HFFc6 (cell line): ENCODE results near the gene BCAS3. TPM values are rescaled to one million over a fixed set of nuclear protein-coding genes. Genes with fewer than 3 reads are reported as not detected.

Experiments used
- DNase-seq: peaks from one replicate; pipeline ENCODE4 v3.0.0-alpha.2; 2018
- H3K27ac Mint-ChIP-seq: 2 replicates; pipeline ENCODE4 v1.8.0; 2020; ENCODE audit warnings: mild to moderate bottlenecking, mixed read lengths
- H3K27me3 Mint-ChIP-seq: 2 replicates; pipeline ENCODE4 v1.8.0; 2021; ENCODE audit warnings: mild to moderate bottlenecking, moderate library complexity, mixed read lengths; ENCODE audit not compliant: insufficient read depth
- H3K36me3 Mint-ChIP-seq: 2 replicates; pipeline ENCODE4 v1.8.0; 2021; ENCODE audit warnings: low read depth, mixed read lengths
- H3K4me1 Mint-ChIP-seq: 2 replicates; pipeline ENCODE4 v1.8.0; 2020; ENCODE audit warnings: low read depth, mixed read lengths
- H3K4me3 Mint-ChIP-seq: 2 replicates; pipeline ENCODE4 v1.8.0; 2020; ENCODE audit warnings: mild to moderate bottlenecking, moderate library complexity, mixed read lengths
- H3K9me3 Mint-ChIP-seq: 2 replicates; pipeline ENCODE4 v1.8.0; 2020; ENCODE audit warnings: mild to moderate bottlenecking, mixed read lengths
- total RNA-seq, 6 experiments: library from RNA; stranded (reverse); fragmentation: NEBNext Ultra II Directional; extraction: Animal tissue kit (Norgen Biotek cat#: 25700); gene quantifications; 2 replicates in 1 of 6; 3 replicates in 5 of 6; pipeline ENCODE4 v1.2.3, GENCODE V29; 2021
- TF ChIP-seq, protein P1 (sequence below): fragments of 200-600 bp; sonication (generic); IDR thresholded peaks from 2 replicates; pipeline ENCODE4 v1.5.0; 2021; ENCODE audit warnings: antibody characterized with exemption, mild to moderate bottlenecking

The BCAS3 gene
- total RNA-seq, 6 experiments from 2014 or later = 9.8 to 13.8 (median 12.0) TPM

DNA sequence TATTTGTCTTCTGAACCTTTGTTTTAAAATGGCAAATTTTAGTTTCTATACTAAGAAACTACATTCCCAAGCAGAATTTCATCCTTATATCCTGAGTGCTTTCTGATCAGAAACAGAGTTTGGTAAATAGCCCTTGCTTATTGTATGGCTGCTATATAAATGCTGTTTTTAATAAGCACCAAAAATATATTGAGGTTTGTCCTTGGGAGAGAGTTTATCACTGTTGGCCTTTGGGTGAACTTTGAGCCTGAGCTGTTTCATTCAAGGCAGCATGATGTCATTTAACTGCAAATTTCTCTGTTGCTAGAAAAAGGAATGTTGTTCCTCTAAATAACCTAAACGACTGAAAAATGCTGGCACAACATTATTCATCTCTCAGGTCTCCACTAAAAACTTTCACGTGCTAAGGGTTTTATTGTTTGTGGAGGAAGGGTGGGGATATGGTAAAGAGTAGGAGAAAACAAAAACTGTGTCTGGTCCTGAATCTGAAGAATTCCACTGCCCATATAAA lies 387.7 kb downstream of the BCAS3 start:
- H3K9me3 Mint-ChIP-seq = no peaks in the 10 kb centered on the region
- H3K36me3 Mint-ChIP-seq = no peaks in the 10 kb centered on the region; the same call in 1 of the 2 replicates
- DNase-seq = peak; percentile 24
- peaks cover 22% of the 10 kb centered on the region for H3K4me1 Mint-ChIP-seq
- H3K4me3 Mint-ChIP-seq = peak overlapping the region; percentile 51
- TF ChIP-seq, protein P1, sequence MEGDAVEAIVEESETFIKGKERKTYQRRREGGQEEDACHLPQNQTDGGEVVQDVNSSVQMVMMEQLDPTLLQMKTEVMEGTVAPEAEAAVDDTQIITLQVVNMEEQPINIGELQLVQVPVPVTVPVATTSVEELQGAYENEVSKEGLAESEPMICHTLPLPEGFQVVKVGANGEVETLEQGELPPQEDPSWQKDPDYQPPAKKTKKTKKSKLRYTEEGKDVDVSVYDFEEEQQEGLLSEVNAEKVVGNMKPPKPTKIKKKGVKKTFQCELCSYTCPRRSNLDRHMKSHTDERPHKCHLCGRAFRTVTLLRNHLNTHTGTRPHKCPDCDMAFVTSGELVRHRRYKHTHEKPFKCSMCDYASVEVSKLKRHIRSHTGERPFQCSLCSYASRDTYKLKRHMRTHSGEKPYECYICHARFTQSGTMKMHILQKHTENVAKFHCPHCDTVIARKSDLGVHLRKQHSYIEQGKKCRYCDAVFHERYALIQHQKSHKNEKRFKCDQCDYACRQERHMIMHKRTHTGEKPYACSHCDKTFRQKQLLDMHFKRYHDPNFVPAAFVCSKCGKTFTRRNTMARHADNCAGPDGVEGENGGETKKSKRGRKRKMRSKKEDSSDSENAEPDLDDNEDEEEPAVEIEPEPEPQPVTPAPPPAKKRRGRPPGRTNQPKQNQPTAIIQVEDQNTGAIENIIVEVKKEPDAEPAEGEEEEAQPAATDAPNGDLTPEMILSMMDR = no peak
- H3K27me3 Mint-ChIP-seq = no peaks in the 10 kb centered on the region; the same call in 1 of the 2 replicates
- peak overlapping the region; percentile 57 for H3K27ac Mint-ChIP-seq

DNA sequence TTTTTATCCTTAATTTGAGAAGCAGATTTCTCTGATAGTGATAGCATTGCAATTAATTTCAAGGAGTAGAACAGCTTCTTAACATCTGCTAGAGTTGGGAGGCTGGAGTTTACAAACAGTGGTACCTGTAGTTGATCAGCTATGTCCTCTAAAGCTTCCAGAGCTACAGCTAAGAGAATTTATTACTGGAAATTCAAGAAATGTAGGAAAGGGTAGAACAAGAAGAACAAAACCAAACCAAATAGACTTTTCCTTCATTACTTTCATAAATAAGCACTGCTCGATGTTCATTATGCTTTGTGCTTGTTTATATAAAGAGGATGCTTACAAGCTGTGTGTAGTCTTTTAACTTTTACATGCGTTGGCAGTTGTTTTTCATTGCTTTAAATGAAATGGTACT lies 388.4 kb downstream of the BCAS3 start:
- TF ChIP-seq, protein P1 = no peak
- no peak for DNase-seq
- Mint-ChIP-seq H3K27me3 (no peaks in the 10 kb centered on the region; the same call in 1 of the 2 replicates), H3K27ac (no peak overlapping the region), H3K4me3 (no peak overlapping the region), H3K9me3 (no peaks in the 10 kb centered on the region), H3K4me1 (peaks cover 22% of the 10 kb centered on the region), H3K36me3 (no peaks in the 10 kb centered on the region; the same call in 1 of the 2 replicates)

DNA sequence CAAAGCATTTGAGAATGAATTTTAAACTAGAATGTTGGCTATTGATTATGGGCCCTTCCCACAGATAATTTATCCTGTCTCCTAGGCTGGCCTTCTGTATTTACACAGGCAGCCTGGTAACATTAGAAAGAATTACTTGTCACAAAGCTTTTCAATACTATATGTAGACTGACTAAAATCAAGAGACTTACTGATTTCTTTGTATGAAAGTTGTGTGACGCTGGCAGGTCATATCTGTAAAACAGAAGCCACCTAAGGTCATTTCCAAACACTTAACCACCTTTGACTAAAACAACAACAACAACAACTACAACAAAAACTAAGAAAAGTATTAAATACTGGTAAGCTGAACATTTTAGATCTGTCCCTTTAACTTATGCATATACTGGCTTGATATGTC lies 393.0 kb downstream of the BCAS3 start:
- no peaks in the 10 kb centered on the region; the same call in 1 of the 2 replicates for H3K36me3 Mint-ChIP-seq
- TF ChIP-seq, protein P1 = no peak
- H3K4me3 Mint-ChIP-seq = no peak overlapping the region
- no peak for DNase-seq
- H3K27me3 Mint-ChIP-seq = no peaks in the 10 kb centered on the region
- no peak overlapping the region for H3K27ac Mint-ChIP-seq
- H3K4me1 Mint-ChIP-seq = peaks cover 26% of the 10 kb centered on the region
- no peaks in the 10 kb centered on the region for H3K9me3 Mint-ChIP-seq

DNA sequence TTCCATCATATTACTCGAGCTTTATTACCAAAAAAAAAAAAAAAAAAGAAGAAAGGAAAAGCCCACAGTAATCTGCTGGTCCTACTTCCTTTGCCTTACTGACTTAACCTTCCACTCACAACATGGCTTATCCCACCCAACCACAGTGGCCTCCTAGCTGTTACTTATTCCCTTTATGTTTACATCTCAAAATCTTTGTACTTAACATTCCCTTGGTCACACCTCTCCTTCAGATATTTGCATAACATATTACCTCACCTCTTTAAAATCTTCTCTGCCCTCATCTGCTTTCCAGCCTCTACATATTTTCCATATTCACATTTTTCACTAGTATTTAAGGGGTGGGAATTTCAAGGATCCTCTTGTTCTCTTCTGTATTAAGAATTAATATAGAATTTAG lies 395.0 kb downstream of the BCAS3 start:
- DNase-seq = no peak
- H3K27ac Mint-ChIP-seq = no peak overlapping the region
- TF ChIP-seq, protein P1 = no peak
- no peaks in the 10 kb centered on the region; the same call in 1 of the 2 replicates for H3K36me3 Mint-ChIP-seq
- no peaks in the 10 kb centered on the region; the same call in 1 of the 2 replicates for H3K27me3 Mint-ChIP-seq
- H3K4me3 Mint-ChIP-seq = no peak overlapping the region
- no peaks in the 10 kb centered on the region for H3K9me3 Mint-ChIP-seq
- peaks cover 31% of the 10 kb centered on the region for H3K4me1 Mint-ChIP-seq

DNA sequence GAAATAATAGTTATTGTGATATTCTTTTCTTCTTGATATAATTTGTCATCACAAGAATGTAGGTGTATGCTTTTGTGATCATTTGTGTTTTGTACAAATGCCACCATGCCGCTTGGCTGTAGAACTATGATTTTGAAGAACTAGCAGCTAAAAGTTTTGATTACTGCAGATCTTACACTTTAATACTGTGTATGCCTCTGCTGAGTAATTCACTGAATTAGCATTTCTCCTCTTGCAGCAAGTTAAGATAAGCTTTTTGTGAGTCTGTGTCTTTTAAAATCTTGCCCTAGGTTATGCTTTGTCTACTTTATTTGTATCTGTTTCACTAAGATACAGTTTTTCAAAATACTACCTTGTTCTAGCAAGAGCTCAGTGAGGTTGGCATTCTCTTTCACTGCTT lies 395.5 kb downstream of the BCAS3 start:
- TF ChIP-seq, protein P1 = no peak
- Mint-ChIP-seq H3K36me3 (no peaks in the 10 kb centered on the region; the same call in 1 of the 2 replicates), H3K27ac (no peak overlapping the region)

More for the DNA sequence above, 395.5 kb downstream of the BCAS3 start:
- no peak overlapping the region for H3K4me3 Mint-ChIP-seq
- no peaks in the 10 kb centered on the region; the same call in 1 of the 2 replicates for H3K27me3 Mint-ChIP-seq
- no peak for DNase-seq
- peaks cover 31% of the 10 kb centered on the region for H3K4me1 Mint-ChIP-seq
- H3K9me3 Mint-ChIP-seq = no peaks in the 10 kb centered on the region
